ENCODE results near the gene SLC37A1.

DNA sequence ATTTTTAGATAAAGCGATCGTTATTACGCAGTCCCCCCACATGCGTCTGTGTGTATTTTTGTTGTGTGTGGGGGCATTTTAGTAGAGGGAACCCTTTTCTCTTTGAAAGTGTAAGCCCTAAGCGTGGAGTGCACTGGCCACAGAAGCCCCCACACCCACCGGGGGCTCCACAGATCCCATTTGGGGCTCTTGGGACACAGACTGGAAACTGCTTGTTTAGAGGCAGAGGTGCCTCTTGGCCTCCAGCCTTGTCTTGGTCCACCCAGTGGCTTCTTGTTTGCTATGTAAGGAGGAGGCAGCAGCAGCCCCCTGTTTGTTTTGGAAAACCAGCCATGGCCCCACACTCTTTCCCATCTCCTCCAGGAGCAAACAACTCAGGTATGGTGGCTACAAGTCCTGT lies 42.8 kb downstream of the SLC37A1 start:
- TF ChIP-seq, protein P1, sequence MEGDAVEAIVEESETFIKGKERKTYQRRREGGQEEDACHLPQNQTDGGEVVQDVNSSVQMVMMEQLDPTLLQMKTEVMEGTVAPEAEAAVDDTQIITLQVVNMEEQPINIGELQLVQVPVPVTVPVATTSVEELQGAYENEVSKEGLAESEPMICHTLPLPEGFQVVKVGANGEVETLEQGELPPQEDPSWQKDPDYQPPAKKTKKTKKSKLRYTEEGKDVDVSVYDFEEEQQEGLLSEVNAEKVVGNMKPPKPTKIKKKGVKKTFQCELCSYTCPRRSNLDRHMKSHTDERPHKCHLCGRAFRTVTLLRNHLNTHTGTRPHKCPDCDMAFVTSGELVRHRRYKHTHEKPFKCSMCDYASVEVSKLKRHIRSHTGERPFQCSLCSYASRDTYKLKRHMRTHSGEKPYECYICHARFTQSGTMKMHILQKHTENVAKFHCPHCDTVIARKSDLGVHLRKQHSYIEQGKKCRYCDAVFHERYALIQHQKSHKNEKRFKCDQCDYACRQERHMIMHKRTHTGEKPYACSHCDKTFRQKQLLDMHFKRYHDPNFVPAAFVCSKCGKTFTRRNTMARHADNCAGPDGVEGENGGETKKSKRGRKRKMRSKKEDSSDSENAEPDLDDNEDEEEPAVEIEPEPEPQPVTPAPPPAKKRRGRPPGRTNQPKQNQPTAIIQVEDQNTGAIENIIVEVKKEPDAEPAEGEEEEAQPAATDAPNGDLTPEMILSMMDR (IDR thresholded peaks at IDR 0.05): no peak
- no peak for TF ChIP-seq POLR2A (IDR thresholded peaks at IDR 0.05)
